Spleen (tissue), 7 donors: Measurements from ENCODE around the gene PALM3.

Source experiments
- CTCF ChIP-seq, 11 experiments: fragments of 200-600 bp in 7 of 11; fragments of 450-650 bp in 4 of 11; sonication (generic) in 4 of 11; IDR thresholded peaks in 8 of 11; conservative IDR thresholded peaks in 3 of 11; 1 replicate in 7 of 11; 2 replicates in 4 of 11; pipeline versions ENCODE4 v1.4.0 to v1.8.0; 2016 to 2021; ENCODE audit warnings: antibody characterized with exemption in 11 of 11, inconsistent platforms in 4 of 11, mild to moderate bottlenecking in 1 of 11
- POLR2A ChIP-seq, 3 donors: fragments of 450-650 bp; IDR thresholded peaks; one replicate each; pipeline ENCODE4 v1.5.1; 2017; ENCODE audit warnings: antibody characterized with exemption in 3 of 3, mild to moderate bottlenecking in 1 of 3
- donor health status: DM: no; HTN: no; CAD: no; lungs with moderate emphysema.
- donor health status: DM: no; HTN: no; CAD: no.
- donor health status: DM: no; HTN: no; CAD: no.

- TF ChIP-seq CTCF (IDR thresholded peaks at IDR 0.05 in 8 of 11, conservative IDR thresholded peaks at IDR 0.05 in 3 of 11) (no peak), POLR2A (IDR thresholded peaks at IDR 0.05) (no peak)
These were observed 20.7 kb upstream of the PALM3 start for GRCh38 chr19:14082675-14082960.
